ENCODE data around the gene SPATA1. TPM values are rescaled to one million over a fixed set of nuclear protein-coding genes. Genes with fewer than 3 reads are reported as not detected.

Gene SPATA1
- total and polyA plus RNA-seq, 2 of the 8 experiments (the other 6 are each of a cell fraction or from before 2014, with no cell fraction given): 0.51 to 1.1 TPM

DNA sequence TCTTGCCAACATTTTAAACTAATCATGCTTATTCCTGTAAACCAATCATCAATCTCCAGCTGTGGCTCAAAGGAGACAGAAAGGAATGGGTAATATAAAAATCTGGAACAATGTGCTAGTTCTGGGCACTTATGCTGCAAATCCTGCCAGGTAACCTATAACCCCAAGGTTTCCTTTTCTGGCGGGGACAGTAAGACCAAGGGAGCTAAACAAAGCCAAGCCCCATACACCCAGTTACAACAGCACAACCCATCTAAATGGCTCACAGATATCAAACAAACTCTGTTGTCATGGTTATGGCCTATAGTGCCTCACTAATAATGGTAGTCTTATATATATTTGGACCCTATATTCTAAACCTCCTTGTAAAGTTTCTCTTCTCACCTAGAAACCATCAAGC lies 104.9 kb downstream of the SPATA1 start:
- H2AFZ ChIP-seq (ENCODE audit: low read length): no peak overlapping the region
- H4K20me1 ChIP-seq (replicated peaks in 1 of 2; ENCODE audit: control insufficient read depth in 1 of 2, insufficient read depth in 2 of 2, low read length in 2 of 2): no peaks in the 10 kb centered on the region
- no peak overlapping the region for H2BK120ac ChIP-seq (replicated peaks; ENCODE audit: low read depth, low read length)
- H3K9ac ChIP-seq (replicated peaks in 1 of 4; ENCODE audit: extremely low read depth in 1 of 4, low read depth in 3 of 4, low read length in 3 of 4): no peak overlapping the region
- H3K56ac ChIP-seq (replicated peaks; ENCODE audit: insufficient read length, low read depth, low read length): no peak overlapping the region
- no peak overlapping the region for H3K27ac ChIP-seq (ENCODE audit: low read depth, low read length)
- H3K23ac ChIP-seq (ENCODE audit: insufficient read length): no peak overlapping the region
- no peaks in the 10 kb centered on the region for H3K23me2 ChIP-seq (ENCODE audit: low read depth, low read length)
- TF ChIP-seq SP1 (IDR thresholded peaks at IDR 0.05; ENCODE audit: low read depth, low read length): no peak
- TF ChIP-seq TBP (IDR thresholded peaks at IDR 0.05; ENCODE audit: low read depth, low read length): no peak
- TF ChIP-seq PHF8 (conservative IDR thresholded peaks at IDR 0.05; ENCODE audit: low read depth, low read length): no peak
- TF ChIP-seq SIX5 (IDR thresholded peaks at IDR 0.05; ENCODE audit: low read depth, low read length): no peak
- no peak for TF ChIP-seq EGR1 (IDR thresholded peaks at IDR 0.05; ENCODE audit: borderline replicate concordance, low read depth, low read length)
- TF ChIP-seq TAF7 (optimal IDR thresholded peaks at IDR 0.05; ENCODE audit: borderline replicate concordance, low read depth, low read length): no peak
- no peak for TF ChIP-seq JUND (IDR thresholded peaks at IDR 0.05; ENCODE audit: low read length)
- TF ChIP-seq BRCA1 (IDR thresholded peaks at IDR 0.05; ENCODE audit: low read depth, low read length): no peak
- no peak for TF ChIP-seq CTBP2 (IDR thresholded peaks at IDR 0.05; ENCODE audit: borderline replicate concordance, insufficient read depth, insufficient read length, low read length)
- TF ChIP-seq RXRA (IDR thresholded peaks at IDR 0.05; ENCODE audit: insufficient read depth, low read depth, low read length): no peak
- TF ChIP-seq GABPA (IDR thresholded peaks at IDR 0.05; ENCODE audit: borderline replicate concordance, insufficient read depth, low read length): no peak
- no peak for FAIRE-seq
- no peaks in the 10 kb centered on the region; a peak in 1 of 7 replicates for H3K4me1 ChIP-seq (replicated peaks in 1 of 4; ENCODE audit: control insufficient read depth in 3 of 4, insufficient read depth in 4 of 4, low read length in 3 of 4)
- H3K18ac ChIP-seq (ENCODE audit: extremely low read depth, low read length): no peak overlapping the region
- H4K5ac ChIP-seq (ENCODE audit: insufficient read length, low read depth, low read length): no peak overlapping the region
- POLR2A ChIA-PET (ENCODE audit: partially characterized antibody): no interaction called here
- no peak overlapping the region for H4K91ac ChIP-seq (replicated peaks; ENCODE audit: insufficient read length, low read length)
- H3K36me3 ChIP-seq (ENCODE audit: control insufficient read depth in 2 of 4, insufficient read depth in 4 of 4, low read length in 3 of 4): peaks cover 0 to 5% (median 0%) of the 10 kb centered on the region in 4 experiments; a peak in 1 of 8 replicates
- H2BK15ac ChIP-seq (ENCODE audit: low read length): no peak overlapping the region
- WGBS, 2 experiments (ENCODE audit: extremely low coverage in 1 of 2, insufficient coverage in 1 of 2, insufficient read length in 1 of 2, insufficient replicate concordance in 2 of 2, low coverage in 1 of 2, low lambda C conversion rate in 2 of 2, missing lambda C conversion rate in 1 of 2): 70% methylated on average over 1 of the region's 1 CpG; no CpG with 5 or more reads in 1 of the 2 experiments
- H3K79me1 ChIP-seq (ENCODE audit: low read depth, low read length): no peaks in the 10 kb centered on the region
- no peak overlapping the region for H3K4ac ChIP-seq (replicated peaks; ENCODE audit: insufficient read length, low read depth, low read length)
- no peaks in the 10 kb centered on the region for H3K27me3 ChIP-seq (replicated peaks in 1 of 4; ENCODE audit: control insufficient read depth in 3 of 4, extremely low read depth in 1 of 4, insufficient read depth in 3 of 4, low read length in 3 of 4)
- CTCF ChIA-PET (ENCODE audit: partially characterized antibody): interaction anchor here (0.8 to 2.4 kb wide), 5 partner anchors 9 to 171 kb away, joined by 3 to 4 read pairs (median 3); no protein-coding TSS in a partner anchor
- H3K4me2 ChIP-seq (ENCODE audit: insufficient read depth in 1 of 2, low read depth in 2 of 2, low read length in 2 of 2): no peak overlapping the region
- H2BK20ac ChIP-seq (ENCODE audit: low read length): no peak overlapping the region
- H3K79me2 ChIP-seq (ENCODE audit: control insufficient read depth in 1 of 2, insufficient read depth in 2 of 2, low read length in 2 of 2): no peaks in the 10 kb centered on the region
- H2BK12ac ChIP-seq (ENCODE audit: low read depth, low read length): no peak overlapping the region
- DNase-seq (ENCODE audit: low read depth in 1 of 2, low spot score in 2 of 2): no peak
- no peak overlapping the region for H4K8ac ChIP-seq (ENCODE audit: extremely low read depth, insufficient read depth, low read length)
- H3K4me3 ChIP-seq (ENCODE audit: extremely low read depth in 1 of 4, insufficient read depth in 2 of 4, low read depth in 3 of 4, low read length in 4 of 4): no peak overlapping the region
- H2AK5ac ChIP-seq (ENCODE audit: low read depth, low read length): no peak overlapping the region
- no peak overlapping the region for H3K14ac ChIP-seq (ENCODE audit: insufficient read length)
- peaks cover 22 to 23% of the 10 kb centered on the region in 2 experiments for H3K9me3 ChIP-seq (ENCODE audit: insufficient read depth in 2 of 2, low read depth in 1 of 2, low read length in 1 of 2)
- no peak overlapping the region for H2BK5ac ChIP-seq (ENCODE audit: low read depth, low read length)
